Measurements from ENCODE around the gene SELPLG.

- TF ChIP-seq CTCF (IDR thresholded peaks at IDR 0.05 in 8 of 11, conservative IDR thresholded peaks at IDR 0.05 in 3 of 11) (no peak), POLR2AphosphoS5 (IDR thresholded peaks at IDR 0.05) (no peak), POLR2A (IDR thresholded peaks at IDR 0.05) (no peak)
These were observed 31.4 kb downstream of the SELPLG start for GRCh38 chr12:108602209-108602705.

Measured in spleen (tissue), 7 donors.